HEK293 (cell line): Measurements from ENCODE around the gene KRTAP12-1.

ENCODE experiments used
- ZBTB11 ChIP-seq: fragments of 450-650 bp; formaldehyde crosslinking; conservative IDR thresholded peaks from 2 replicates; pipeline ENCODE4 v1.5.1; 2016; ENCODE audit warnings: low read depth, missing biosample characterization, missing genetic modification characterization
- ZBTB26 ChIP-seq: fragments of 450-650 bp; formaldehyde crosslinking; optimal IDR thresholded peaks from 2 replicates; pipeline ENCODE3; 2016; ENCODE audit warnings: missing biosample characterization, mild to moderate bottlenecking, missing genetic modification characterization
- ZNF133 ChIP-seq: fragments of 450-650 bp; formaldehyde crosslinking; IDR thresholded peaks from 2 replicates; pipeline ENCODE4 v1.5.1; 2016; ENCODE audit warnings: missing biosample characterization, missing genetic modification characterization
- ZNF350 ChIP-seq: fragments of 450-650 bp; formaldehyde crosslinking; IDR thresholded peaks from 2 replicates; pipeline ENCODE4 v1.5.0; 2017; ENCODE audit warnings: missing biosample characterization, mild to moderate bottlenecking, missing genetic modification characterization
- ZNF529 ChIP-seq: fragments of 450-650 bp; formaldehyde crosslinking; IDR thresholded peaks from 2 replicates; pipeline ENCODE4 v1.5.1; 2017; ENCODE audit warnings: missing genetic modification characterization, missing biosample characterization; ENCODE audit not compliant: insufficient replicate concordance
- ZNF791 ChIP-seq: fragments of 450-650 bp; formaldehyde crosslinking; IDR thresholded peaks from 2 replicates; pipeline ENCODE4 v1.5.1; 2016; ENCODE audit warnings: missing biosample characterization, missing genetic modification characterization
- TF ChIP-seq, protein P1 (sequence below): fragments of 450-650 bp; formaldehyde crosslinking; IDR thresholded peaks from 2 replicates; pipeline ENCODE4 v1.5.1; 2016; ENCODE audit warnings: missing biosample characterization, missing genetic modification characterization
- TF ChIP-seq, protein P2 (sequence below): fragments of 450-650 bp; formaldehyde crosslinking; IDR thresholded peaks from 2 replicates; pipeline ENCODE4 v1.5.1; 2017; ENCODE audit warnings: missing biosample characterization, mild to moderate bottlenecking, missing genetic modification characterization, moderate library complexity

DNA sequence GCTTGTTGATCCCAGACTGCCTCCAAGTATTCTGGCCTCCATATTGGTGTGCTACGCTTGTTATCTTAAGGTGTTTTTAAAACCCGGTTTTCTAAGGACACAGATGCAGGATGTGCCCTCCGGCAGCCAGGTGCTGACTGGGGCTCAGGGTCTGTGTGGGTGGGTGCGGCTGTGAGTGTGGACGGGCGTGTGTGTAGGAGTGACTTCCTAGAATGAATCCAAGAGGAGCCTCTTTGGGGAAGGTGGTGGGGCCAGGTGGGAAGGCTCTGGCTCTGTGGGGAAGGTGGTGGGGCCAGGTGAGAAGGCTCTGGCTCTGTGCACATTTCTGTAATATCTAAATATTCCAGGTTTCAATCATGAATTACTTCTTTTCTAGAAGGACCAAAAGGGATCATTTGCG, 42.2 kb upstream of the KRTAP12-1 start:
- TF ChIP-seq ZNF350 (no peak), ZNF133 (tag by site-specific recombination) (no peak), ZBTB11 (tag by site-specific recombination) (no peak), ZNF529 (tag by site-specific recombination) (no peak), ZBTB26 (tag by site-specific recombination) (no peak), ZNF791 (tag by site-specific recombination) (no peak)
- TF ChIP-seq, protein P1, sequence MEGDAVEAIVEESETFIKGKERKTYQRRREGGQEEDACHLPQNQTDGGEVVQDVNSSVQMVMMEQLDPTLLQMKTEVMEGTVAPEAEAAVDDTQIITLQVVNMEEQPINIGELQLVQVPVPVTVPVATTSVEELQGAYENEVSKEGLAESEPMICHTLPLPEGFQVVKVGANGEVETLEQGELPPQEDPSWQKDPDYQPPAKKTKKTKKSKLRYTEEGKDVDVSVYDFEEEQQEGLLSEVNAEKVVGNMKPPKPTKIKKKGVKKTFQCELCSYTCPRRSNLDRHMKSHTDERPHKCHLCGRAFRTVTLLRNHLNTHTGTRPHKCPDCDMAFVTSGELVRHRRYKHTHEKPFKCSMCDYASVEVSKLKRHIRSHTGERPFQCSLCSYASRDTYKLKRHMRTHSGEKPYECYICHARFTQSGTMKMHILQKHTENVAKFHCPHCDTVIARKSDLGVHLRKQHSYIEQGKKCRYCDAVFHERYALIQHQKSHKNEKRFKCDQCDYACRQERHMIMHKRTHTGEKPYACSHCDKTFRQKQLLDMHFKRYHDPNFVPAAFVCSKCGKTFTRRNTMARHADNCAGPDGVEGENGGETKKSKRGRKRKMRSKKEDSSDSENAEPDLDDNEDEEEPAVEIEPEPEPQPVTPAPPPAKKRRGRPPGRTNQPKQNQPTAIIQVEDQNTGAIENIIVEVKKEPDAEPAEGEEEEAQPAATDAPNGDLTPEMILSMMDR (tag by site-specific recombination), result no peak
- TF ChIP-seq, protein P2, sequence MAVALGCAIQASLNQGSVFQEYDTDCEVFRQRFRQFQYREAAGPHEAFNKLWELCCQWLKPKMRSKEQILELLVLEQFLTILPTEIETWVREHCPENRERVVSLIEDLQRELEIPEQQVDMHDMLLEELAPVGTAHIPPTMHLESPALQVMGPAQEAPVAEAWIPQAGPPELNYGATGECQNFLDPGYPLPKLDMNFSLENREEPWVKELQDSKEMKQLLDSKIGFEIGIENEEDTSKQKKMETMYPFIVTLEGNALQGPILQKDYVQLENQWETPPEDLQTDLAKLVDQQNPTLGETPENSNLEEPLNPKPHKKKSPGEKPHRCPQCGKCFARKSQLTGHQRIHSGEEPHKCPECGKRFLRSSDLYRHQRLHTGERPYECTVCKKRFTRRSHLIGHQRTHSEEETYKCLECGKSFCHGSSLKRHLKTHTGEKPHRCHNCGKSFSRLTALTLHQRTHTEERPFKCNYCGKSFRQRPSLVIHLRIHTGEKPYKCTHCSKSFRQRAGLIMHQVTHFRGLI (tag by site-specific recombination), result no peak
